Measurements from ENCODE around the gene GNL2.

The GNL2 gene

GRCh38 chr1:37553598-37553926, 42.2 kb downstream of the GNL2 start:
- Histone ChIP-seq H4K20me1 (ENCODE audit: control insufficient read depth, insufficient read depth, low read depth, low read length) (no peaks in the 10 kb centered on the region; the same call in 1 of the 2 replicates), H3K4me2 (ENCODE audit: low read length) (peak overlapping the region; percentile 69), H3K27ac (ENCODE audit: low read depth, low read length) (no peak overlapping the region; the same call in 1 of the 2 replicates), H3K36me3 (ENCODE audit: control insufficient read depth, low read length) (peaks cover 34% of the 10 kb centered on the region), H3K4me3 (ENCODE audit: low read length) (peak overlapping the region; percentile 86), H3F3A (ENCODE audit: control insufficient read depth, insufficient read depth) (no peaks in the 10 kb centered on the region), H3K9me2 (replicated peaks; ENCODE audit: control insufficient read depth, low read length) (no peaks in the 10 kb centered on the region), H3K9me3 (ENCODE audit: control insufficient read depth, insufficient read depth, low read length) (peaks cover 6% of the 10 kb centered on the region; the same call in 1 of the 2 replicates), H3K79me2 (ENCODE audit: control insufficient read depth, low read length) (peaks cover 42% of the 10 kb centered on the region), H3K27me3 (ENCODE audit: control insufficient read depth, low read length) (no peaks in the 10 kb centered on the region), H3K4me1 (ENCODE audit: control insufficient read depth, low read length) (peaks cover 18% of the 10 kb centered on the region)
- TF ChIP-seq EZH2phosphoT487 (IDR thresholded peaks at IDR 0.05; ENCODE audit: borderline replicate concordance, low read length) = no peak
- TF ChIP-seq CTCF (IDR thresholded peaks at IDR 0.05; ENCODE audit: low read depth, low read length, poor library complexity, severe bottlenecking) = no peak

- Histone ChIP-seq H4K20me1 (ENCODE audit: control insufficient read depth, insufficient read depth, low read depth, low read length) (no peaks in the 10 kb centered on the region; the same call in 1 of the 2 replicates), H3K9me2 (replicated peaks; ENCODE audit: control insufficient read depth, low read length) (no peaks in the 10 kb centered on the region), H3K4me3 (ENCODE audit: low read length) (no peak overlapping the region), H3K27ac (ENCODE audit: low read depth, low read length) (no peak overlapping the region), H3K4me2 (ENCODE audit: low read length) (no peak overlapping the region), H3K4me1 (ENCODE audit: control insufficient read depth, low read length) (peaks cover 12% of the 10 kb centered on the region), H3K27me3 (ENCODE audit: control insufficient read depth, low read length) (no peaks in the 10 kb centered on the region), H3K9me3 (ENCODE audit: control insufficient read depth, insufficient read depth, low read length) (no peaks in the 10 kb centered on the region), H3K36me3 (ENCODE audit: control insufficient read depth, low read length) (peaks cover 64% of the 10 kb centered on the region), H3F3A (ENCODE audit: control insufficient read depth, insufficient read depth) (no peaks in the 10 kb centered on the region), H3K79me2 (ENCODE audit: control insufficient read depth, low read length) (peaks cover 47% of the 10 kb centered on the region)
- TF ChIP-seq CTCF (IDR thresholded peaks at IDR 0.05; ENCODE audit: low read depth, low read length, poor library complexity, severe bottlenecking) (no peak), EZH2phosphoT487 (IDR thresholded peaks at IDR 0.05; ENCODE audit: borderline replicate concordance, low read length) (no peak)
Observed at GRCh38 chr1:37549341-37549740, 46.4 kb downstream of the GNL2 start.

- Histone ChIP-seq H3K9me2 (replicated peaks; ENCODE audit: control insufficient read depth, low read length) (no peaks in the 10 kb centered on the region), H3K27ac (ENCODE audit: low read depth, low read length) (no peak overlapping the region), H3K4me3 (ENCODE audit: low read length) (no peak overlapping the region), H3K4me2 (ENCODE audit: low read length) (no peak overlapping the region), H3F3A (ENCODE audit: control insufficient read depth, insufficient read depth) (no peaks in the 10 kb centered on the region), H4K20me1 (ENCODE audit: control insufficient read depth, insufficient read depth, low read depth, low read length) (no peaks in the 10 kb centered on the region), H3K9me3 (ENCODE audit: control insufficient read depth, insufficient read depth, low read length) (no peaks in the 10 kb centered on the region), H3K36me3 (ENCODE audit: control insufficient read depth, low read length) (peaks cover 65% of the 10 kb centered on the region), H3K79me2 (ENCODE audit: control insufficient read depth, low read length) (peaks cover 14% of the 10 kb centered on the region), H3K4me1 (ENCODE audit: control insufficient read depth, low read length) (no peaks in the 10 kb centered on the region), H3K27me3 (ENCODE audit: control insufficient read depth, low read length) (no peaks in the 10 kb centered on the region)
- TF ChIP-seq CTCF (IDR thresholded peaks at IDR 0.05; ENCODE audit: low read depth, low read length, poor library complexity, severe bottlenecking) (no peak), EZH2phosphoT487 (IDR thresholded peaks at IDR 0.05; ENCODE audit: borderline replicate concordance, low read length) (no peak)
Observed at GRCh38 chr1:37545019-37545418, 50.7 kb downstream of the GNL2 start.

GRCh38 chr1:37544530-37544929, 51.2 kb downstream of the GNL2 start:
- Histone ChIP-seq H3K36me3 (ENCODE audit: control insufficient read depth, low read length) (peaks cover 64% of the 10 kb centered on the region), H3K79me2 (ENCODE audit: control insufficient read depth, low read length) (peaks cover 9% of the 10 kb centered on the region)
- no peak for TF ChIP-seq EZH2phosphoT487 (IDR thresholded peaks at IDR 0.05; ENCODE audit: borderline replicate concordance, low read length)
- no peak for TF ChIP-seq CTCF (IDR thresholded peaks at IDR 0.05; ENCODE audit: low read depth, low read length, poor library complexity, severe bottlenecking)

More at GRCh38 chr1:37544530-37544929, 51.2 kb downstream of the GNL2 start:
- Histone ChIP-seq H3K4me2 (ENCODE audit: low read length) (no peak overlapping the region), H3K4me1 (ENCODE audit: control insufficient read depth, low read length) (no peaks in the 10 kb centered on the region), H3K27ac (ENCODE audit: low read depth, low read length) (no peak overlapping the region), H3K4me3 (ENCODE audit: low read length) (no peak overlapping the region), H3F3A (ENCODE audit: control insufficient read depth, insufficient read depth) (no peaks in the 10 kb centered on the region), H3K9me3 (ENCODE audit: control insufficient read depth, insufficient read depth, low read length) (no peaks in the 10 kb centered on the region), H3K9me2 (replicated peaks; ENCODE audit: control insufficient read depth, low read length) (no peaks in the 10 kb centered on the region), H3K27me3 (ENCODE audit: control insufficient read depth, low read length) (no peaks in the 10 kb centered on the region), H4K20me1 (ENCODE audit: control insufficient read depth, insufficient read depth, low read depth, low read length) (no peaks in the 10 kb centered on the region)

Data from DOHH2 (cell line).